Measurements from ENCODE around the gene MLLT3.

MLLT3 gene

DNA sequence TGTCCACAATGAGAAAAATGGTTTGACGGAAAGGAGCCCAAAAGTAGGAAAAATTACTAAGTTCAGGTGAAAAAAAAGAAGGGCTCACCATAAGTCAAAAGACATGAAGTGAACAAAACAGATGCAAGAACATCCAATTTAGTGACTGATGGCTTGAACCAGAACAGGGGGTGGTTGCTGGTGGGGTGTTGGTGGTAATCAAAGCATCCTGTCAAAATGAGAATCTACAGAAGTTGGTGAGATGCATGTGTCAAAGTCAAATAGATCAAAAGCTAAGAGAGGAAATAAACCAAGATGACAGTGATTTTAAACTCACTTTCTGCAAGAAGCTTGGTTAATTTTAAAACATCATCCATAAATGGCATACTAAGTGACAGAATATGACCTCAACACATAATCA lies 117.4 kb downstream of the MLLT3 start:
- Histone ChIP-seq H3K4me3 (ENCODE audit: severe bottlenecking) (no peak overlapping the region), H3K27ac (ENCODE audit: poor library complexity, severe bottlenecking) (no peak overlapping the region), H3K9me3 (ENCODE audit: severe bottlenecking) (no peaks in the 10 kb centered on the region), H3K4me1 (ENCODE audit: insufficient read depth, poor library complexity, severe bottlenecking) (peaks cover 8% of the 10 kb centered on the region), H3K27me3 (ENCODE audit: insufficient read depth, poor library complexity, severe bottlenecking) (no peaks in the 10 kb centered on the region), H3K36me3 (ENCODE audit: low read depth) (no peaks in the 10 kb centered on the region)
- no peak for DNase-seq (ENCODE audit: low spot score)
- TF ChIP-seq, protein P1, sequence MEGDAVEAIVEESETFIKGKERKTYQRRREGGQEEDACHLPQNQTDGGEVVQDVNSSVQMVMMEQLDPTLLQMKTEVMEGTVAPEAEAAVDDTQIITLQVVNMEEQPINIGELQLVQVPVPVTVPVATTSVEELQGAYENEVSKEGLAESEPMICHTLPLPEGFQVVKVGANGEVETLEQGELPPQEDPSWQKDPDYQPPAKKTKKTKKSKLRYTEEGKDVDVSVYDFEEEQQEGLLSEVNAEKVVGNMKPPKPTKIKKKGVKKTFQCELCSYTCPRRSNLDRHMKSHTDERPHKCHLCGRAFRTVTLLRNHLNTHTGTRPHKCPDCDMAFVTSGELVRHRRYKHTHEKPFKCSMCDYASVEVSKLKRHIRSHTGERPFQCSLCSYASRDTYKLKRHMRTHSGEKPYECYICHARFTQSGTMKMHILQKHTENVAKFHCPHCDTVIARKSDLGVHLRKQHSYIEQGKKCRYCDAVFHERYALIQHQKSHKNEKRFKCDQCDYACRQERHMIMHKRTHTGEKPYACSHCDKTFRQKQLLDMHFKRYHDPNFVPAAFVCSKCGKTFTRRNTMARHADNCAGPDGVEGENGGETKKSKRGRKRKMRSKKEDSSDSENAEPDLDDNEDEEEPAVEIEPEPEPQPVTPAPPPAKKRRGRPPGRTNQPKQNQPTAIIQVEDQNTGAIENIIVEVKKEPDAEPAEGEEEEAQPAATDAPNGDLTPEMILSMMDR (IDR thresholded peaks at IDR 0.05; ENCODE audit: poor library complexity, severe bottlenecking), result no peak
- ATAC-seq (ENCODE audit: low read depth), result no peak

DNA sequence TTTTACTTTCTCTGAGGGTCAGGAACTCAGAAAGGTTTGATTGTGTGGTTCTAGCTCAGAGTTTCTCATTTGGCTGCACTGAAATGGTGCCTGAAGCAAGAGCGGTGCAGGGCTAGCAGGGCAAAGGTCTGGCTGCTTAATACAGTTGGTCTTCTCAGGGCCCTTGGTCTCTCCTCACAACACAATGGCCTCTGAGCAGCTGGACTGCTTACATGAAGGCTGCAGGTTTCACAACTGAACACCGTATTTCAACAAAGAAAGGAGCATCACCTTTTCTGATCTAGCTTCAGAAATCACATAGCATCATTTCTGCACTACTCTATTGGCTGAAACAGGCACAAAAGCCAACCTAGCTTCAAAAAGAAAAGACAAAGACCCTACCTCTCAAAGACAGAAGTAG lies 122.2 kb downstream of the MLLT3 start:
- TF ChIP-seq, protein P1 (IDR thresholded peaks at IDR 0.05; ENCODE audit: poor library complexity, severe bottlenecking), result no peak
- no peaks in the 10 kb centered on the region for H3K36me3 ChIP-seq (ENCODE audit: low read depth)
- H3K27ac ChIP-seq (ENCODE audit: poor library complexity, severe bottlenecking), result no peak overlapping the region
- H3K4me3 ChIP-seq (ENCODE audit: severe bottlenecking), result no peak overlapping the region
- no peaks in the 10 kb centered on the region for H3K27me3 ChIP-seq (ENCODE audit: insufficient read depth, poor library complexity, severe bottlenecking)
- ATAC-seq (ENCODE audit: low read depth) (no peak), DNase-seq (ENCODE audit: low spot score) (no peak)
- no peaks in the 10 kb centered on the region for H3K9me3 ChIP-seq (ENCODE audit: severe bottlenecking)
- H3K4me1 ChIP-seq (ENCODE audit: insufficient read depth, poor library complexity, severe bottlenecking), result no peaks in the 10 kb centered on the region

DNA sequence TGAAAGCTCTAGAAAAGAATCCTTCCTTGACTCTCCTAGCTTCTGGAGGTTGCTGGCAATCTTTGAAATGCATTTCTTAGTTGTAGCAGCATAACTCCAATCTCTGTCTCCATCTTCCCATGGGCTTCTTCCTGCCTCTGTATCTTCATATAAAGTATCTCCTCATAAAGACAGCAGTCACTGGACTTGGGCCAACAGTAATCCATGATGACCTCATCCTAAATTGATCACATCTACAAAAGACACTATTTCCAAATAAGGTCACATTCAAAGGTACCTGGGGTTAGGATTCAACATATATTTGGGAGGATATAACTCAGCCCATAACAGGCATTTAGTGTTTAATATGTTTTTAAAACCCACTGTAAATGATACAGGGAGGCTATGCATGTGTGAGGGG lies 123.3 kb downstream of the MLLT3 start:
- Histone ChIP-seq H3K27ac (ENCODE audit: poor library complexity, severe bottlenecking) (no peak overlapping the region), H3K36me3 (ENCODE audit: low read depth) (no peaks in the 10 kb centered on the region), H3K4me3 (ENCODE audit: severe bottlenecking) (no peak overlapping the region), H3K4me1 (ENCODE audit: insufficient read depth, poor library complexity, severe bottlenecking) (no peaks in the 10 kb centered on the region), H3K9me3 (ENCODE audit: severe bottlenecking) (no peaks in the 10 kb centered on the region), H3K27me3 (ENCODE audit: insufficient read depth, poor library complexity, severe bottlenecking) (no peaks in the 10 kb centered on the region)
- ATAC-seq (ENCODE audit: low read depth) (no peak), DNase-seq (ENCODE audit: low spot score) (no peak)
- TF ChIP-seq, protein P1 (IDR thresholded peaks at IDR 0.05; ENCODE audit: poor library complexity, severe bottlenecking), result no peak

DNA sequence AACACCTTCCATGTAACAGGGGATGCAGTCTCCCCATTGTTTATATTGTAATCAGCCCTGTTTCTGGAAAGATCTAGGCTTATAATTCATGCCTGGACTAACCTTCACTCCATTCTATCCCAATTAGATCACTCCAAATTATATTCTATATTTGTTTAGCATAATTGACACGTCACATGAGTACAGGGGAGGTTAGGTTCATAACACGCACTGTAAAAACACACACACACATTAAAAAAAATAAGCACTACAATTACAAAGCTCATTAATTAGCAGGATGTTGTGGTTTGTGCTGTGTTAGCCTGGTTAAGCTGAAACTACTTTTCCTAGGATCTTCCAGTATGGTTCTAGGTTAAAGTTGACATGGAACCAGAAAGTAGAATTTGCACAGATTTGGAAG lies 126.0 kb downstream of the MLLT3 start:
- H3K27ac ChIP-seq (ENCODE audit: poor library complexity, severe bottlenecking), result no peak overlapping the region
- ATAC-seq (ENCODE audit: low read depth), result no peak
- no peaks in the 10 kb centered on the region for H3K4me1 ChIP-seq (ENCODE audit: insufficient read depth, poor library complexity, severe bottlenecking)
- no peaks in the 10 kb centered on the region for H3K27me3 ChIP-seq (ENCODE audit: insufficient read depth, poor library complexity, severe bottlenecking)
- TF ChIP-seq, protein P1 (IDR thresholded peaks at IDR 0.05; ENCODE audit: poor library complexity, severe bottlenecking), result no peak
- H3K36me3 ChIP-seq (ENCODE audit: low read depth), result no peaks in the 10 kb centered on the region
- no peak for DNase-seq (ENCODE audit: low spot score)
- no peaks in the 10 kb centered on the region for H3K9me3 ChIP-seq (ENCODE audit: severe bottlenecking)
- no peak overlapping the region for H3K4me3 ChIP-seq (ENCODE audit: severe bottlenecking)

DNA sequence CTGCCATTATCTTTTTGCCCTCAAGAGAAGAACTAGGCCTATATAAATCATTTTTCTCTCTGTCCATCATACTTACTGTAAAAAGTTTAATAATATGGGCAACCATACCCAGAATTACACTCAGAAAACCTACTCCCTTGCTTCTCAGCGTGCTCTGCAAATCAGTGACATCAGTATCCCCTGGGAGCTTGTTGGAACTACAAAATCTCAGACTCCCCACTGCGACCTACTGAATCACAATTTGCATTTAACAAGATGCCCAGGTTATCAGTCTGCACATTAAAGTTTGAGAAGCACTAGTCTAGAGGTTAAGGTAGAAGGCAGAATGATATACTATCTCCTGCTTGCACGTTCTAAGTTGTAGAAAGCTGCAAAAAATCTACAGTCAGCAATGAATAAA lies 127.2 kb downstream of the MLLT3 start:
- DNase-seq (ENCODE audit: low spot score), result no peak
- TF ChIP-seq, protein P1 (IDR thresholded peaks at IDR 0.05; ENCODE audit: poor library complexity, severe bottlenecking), result no peak

More for the DNA sequence above, 127.2 kb downstream of the MLLT3 start:
- Histone ChIP-seq H3K27me3 (ENCODE audit: insufficient read depth, poor library complexity, severe bottlenecking) (no peaks in the 10 kb centered on the region), H3K4me3 (ENCODE audit: severe bottlenecking) (no peak overlapping the region), H3K4me1 (ENCODE audit: insufficient read depth, poor library complexity, severe bottlenecking) (peaks cover 8% of the 10 kb centered on the region), H3K9me3 (ENCODE audit: severe bottlenecking) (no peaks in the 10 kb centered on the region), H3K36me3 (ENCODE audit: low read depth) (no peaks in the 10 kb centered on the region), H3K27ac (ENCODE audit: poor library complexity, severe bottlenecking) (no peak overlapping the region)
- no peak for ATAC-seq (ENCODE audit: low read depth)

All from RWPE2 (cell line).